OCI-LY3 (cell line): ENCODE results near the gene OXNAD1.

ENCODE experiments used
- CTCF ChIP-seq: fragments of 200-600, 300-600 bp; sonication (generic); IDR thresholded peaks from 2 replicates; pipeline ENCODE4 v1.5.1; 2014; ENCODE audit warnings: antibody characterized with exemption, low read length, low read depth
- EZH2phosphoT487 ChIP-seq: fragments of 200-600 bp; shearing (Covaris generic); IDR thresholded peaks from 2 replicates; pipeline ENCODE4 v1.6.1; 2018; ENCODE audit warnings: antibody characterized with exemption, mixed run types, low read depth

GRCh38 chr3:16239086-16239770 lies 25.8 kb upstream of the OXNAD1 start:
- TF ChIP-seq CTCF (no peak), EZH2phosphoT487 (no peak)
